GM23338 (cell line): ENCODE measurements around the gene CSGALNACT2. TPM values are rescaled to one million over a fixed set of nuclear protein-coding genes. Genes with fewer than 3 reads are reported as not detected.

Source experiments
- ATAC-seq: fragments of 200-7000 bp; cut with Tn5 transposase; 3 replicates; pipeline ENCODE4 v1.9.1; 2020
- DNase-seq: peaks from one replicate; pipeline ENCODE4 v3.0.0-alpha.2; 2015; ENCODE audit warnings: low spot score
- H2AFZ ChIP-seq: fragments of 200-600 bp; sonication (generic); 2 replicates; pipeline ENCODE4 v1.8.0; 2016; ENCODE audit warnings: antibody characterized with exemption, mild to moderate bottlenecking, moderate library complexity
- H3F3A ChIP-seq: fragments of 200-600 bp; sonication (generic); replicated peaks from 2 replicates; pipeline ENCODE4 v1.8.0; 2017; ENCODE audit warnings: antibody characterized with exemption, mixed run types, low read depth
- H3K27ac ChIP-seq: fragments of 200-600 bp; sonication (generic); 2 replicates; pipeline ENCODE4 v1.6.1; 2016; ENCODE audit warnings: low read depth
- H3K27me3 ChIP-seq: fragments of 200-600 bp; sonication (generic); 2 replicates; pipeline ENCODE4 v1.8.0; 2016; ENCODE audit warnings: mild to moderate bottlenecking, mixed run types, moderate library complexity; ENCODE audit not compliant: insufficient read depth
- H3K36me3 ChIP-seq: fragments of 200-600 bp; sonication (generic); 2 replicates; pipeline ENCODE4 v1.8.0; 2016; ENCODE audit warnings: mild to moderate bottlenecking; ENCODE audit not compliant: insufficient read depth
- H3K4me1 ChIP-seq: fragments of 200-600 bp; sonication (generic); 2 replicates; pipeline ENCODE4 v1.8.0; 2016; ENCODE audit warnings: mild to moderate bottlenecking, moderate library complexity; ENCODE audit not compliant: insufficient read depth
- H3K4me2 ChIP-seq: fragments of 200-600 bp; sonication (generic); 2 replicates; pipeline ENCODE4 v1.7.1; 2017; ENCODE audit warnings: mixed run types
- H3K4me3 ChIP-seq: fragments of 200-600 bp; sonication (generic); 2 replicates; pipeline ENCODE4 v1.6.1; 2016; ENCODE audit warnings: mixed run types
- H3K79me2 ChIP-seq: fragments of 200-600 bp; sonication (generic); replicated peaks from 2 replicates; pipeline ENCODE4 v1.8.0; 2017; ENCODE audit warnings: mild to moderate bottlenecking; ENCODE audit not compliant: insufficient read depth
- H3K9me2 ChIP-seq: fragments of 200-600 bp; sonication (generic); 2 replicates; pipeline ENCODE4 v1.8.0; 2017; ENCODE audit not compliant: insufficient read depth
- H4K20me1 ChIP-seq: fragments of 200-600 bp; sonication (generic); replicated peaks from 2 replicates; pipeline ENCODE4 v1.8.0; 2017; ENCODE audit warnings: mild to moderate bottlenecking; ENCODE audit not compliant: insufficient read depth
- H3K27ac Mint-ChIP-seq: 2 replicates; pipeline ENCODE4 v1.8.0; 2020; ENCODE audit warnings: inconsistent platforms, mild to moderate bottlenecking, moderate library complexity, mixed read lengths
- H3K27me3 Mint-ChIP-seq: 3 replicates; pipeline ENCODE4 v1.8.0; 2022; ENCODE audit warnings: low read depth, mild to moderate bottlenecking, moderate library complexity, mixed read lengths, inconsistent platforms; ENCODE audit not compliant: insufficient read depth, poor library complexity
- H3K36me3 Mint-ChIP-seq: 3 replicates; pipeline ENCODE4 v1.8.0; 2021; ENCODE audit warnings: low read depth, mild to moderate bottlenecking, inconsistent platforms, moderate library complexity, mixed read lengths
- H3K4me1 Mint-ChIP-seq: 3 replicates; pipeline ENCODE4 v1.8.0; 2020; ENCODE audit warnings: mild to moderate bottlenecking, inconsistent platforms, mixed read lengths
- H3K4me3 Mint-ChIP-seq: 3 replicates; pipeline ENCODE4 v1.8.0; 2021; ENCODE audit warnings: moderate library complexity, mild to moderate bottlenecking, inconsistent platforms, mixed read lengths
- H3K9me3 Mint-ChIP-seq: 3 replicates; pipeline ENCODE4 v1.8.0; 2020; ENCODE audit warnings: moderate library complexity, mild to moderate bottlenecking, inconsistent platforms, mixed read lengths
- CREB1 ChIP-seq: fragments of 250-450 bp; sonication (Bioruptor Pico); IDR thresholded peaks from 2 replicates; pipeline ENCODE4 v1.5.0; 2020; ENCODE audit warnings: low read depth, mild to moderate bottlenecking, moderate library complexity
- CTCF ChIP-seq, 2 experiments: fragments of 200-600 bp in 1 of 2; sonication (generic) in 1 of 2; conservative IDR thresholded peaks; 2 replicates each; pipeline versions ENCODE4 v1.5.1 to v1.6.1; 2016 to 2017; ENCODE audit warnings: antibody characterized with exemption in 2 of 2, low read depth in 2 of 2, mild to moderate bottlenecking in 2 of 2, moderate library complexity in 1 of 2
- ETS1 ChIP-seq: IDR thresholded peaks from 2 replicates; pipeline ENCODE4 v1.6.1; 2016; ENCODE audit warnings: antibody characterized with exemption
- EZH2 ChIP-seq: fragments of 200-600 bp; sonication (generic); IDR thresholded peaks from one replicate; pipeline ENCODE4 v1.8.0; 2017; ENCODE audit warnings: antibody characterized with exemption, mild to moderate bottlenecking, low read depth; ENCODE audit not compliant: unreplicated experiment
- EZH2phosphoT487 ChIP-seq: fragments of 200-600 bp; sonication (generic); IDR thresholded peaks from one replicate; pipeline ENCODE4 v1.8.1; 2018; ENCODE audit warnings: antibody characterized with exemption; ENCODE audit not compliant: unreplicated experiment
- JUNB ChIP-seq: IDR thresholded peaks from one replicate; pipeline ENCODE4 v1.6.1; 2016; ENCODE audit warnings: antibody characterized with exemption; ENCODE audit not compliant: unreplicated experiment
- NANOG ChIP-seq: IDR thresholded peaks from 2 replicates; pipeline ENCODE4 v1.6.1; 2016; ENCODE audit warnings: antibody characterized with exemption, borderline replicate concordance
- REST ChIP-seq: IDR thresholded peaks from one replicate; pipeline ENCODE4 v1.6.1; 2018; ENCODE audit warnings: antibody characterized with exemption; ENCODE audit not compliant: unreplicated experiment
- ZNF114 ChIP-seq: fragments of 250-450 bp; sonication (Bioruptor Pico); IDR thresholded peaks from 2 replicates; pipeline ENCODE4 v1.5.0; 2020; ENCODE audit warnings: mild to moderate bottlenecking, moderate library complexity
- ZNF462 ChIP-seq: fragments of 250-450 bp; sonication (Bioruptor Pico); IDR thresholded peaks from 2 replicates; pipeline ENCODE4 v1.5.0; 2020; ENCODE audit warnings: mild to moderate bottlenecking, moderate library complexity
- polyA plus RNA-seq: library from polyadenylated mRNA; unstranded; fragments of >200 nt; fragmentation: Nextera tagmentation; extraction: Ambion mirVana; gene quantifications from 2 replicates; pipeline ENCODE4 v1.2.1, GENCODE V29; 2016
- total RNA-seq: library from RNA; depleted of rRNA; stranded (reverse); fragments of >200 nt; shearing (Covaris generic); gene quantifications from 2 replicates; pipeline ENCODE4 v1.2.3, GENCODE V29; 2014

Gene CSGALNACT2
- total and polyA plus RNA-seq, 2 experiments from 2014 or later: 3.0 to 4.6 TPM

GRCh38 chr10:43141421-43141820 lies 3.2 kb downstream of the CSGALNACT2 start:
- Histone ChIP-seq H3K4me2 (no peak overlapping the region), H2AFZ (no peak overlapping the region), H3K9me2 (no peaks in the 10 kb centered on the region), H3K27me3 (peaks cover 32% of the 10 kb centered on the region), H3K79me2 (peaks cover 29% of the 10 kb centered on the region), H4K20me1 (peaks cover 18% of the 10 kb centered on the region), H3K36me3 (no peaks in the 10 kb centered on the region), H3K27ac (no peak overlapping the region), H3K4me3 (no peak overlapping the region), H3F3A (0 out of 2 replicates have a peak, but pooled peaks cover 4% of the 10 kb centered on the region), H3K4me1 (peaks cover 13% of the 10 kb centered on the region)
- no peaks in the 10 kb centered on the region; the same call in 2 of the 3 replicates for H3K9me3 Mint-ChIP-seq
- H3K27me3 Mint-ChIP-seq: peaks cover 14% of the 10 kb centered on the region
- no peak overlapping the region for H3K4me3 Mint-ChIP-seq
- H3K27ac Mint-ChIP-seq: no peak overlapping the region
- no peak for ATAC-seq
- no peaks in the 10 kb centered on the region for H3K36me3 Mint-ChIP-seq
- H3K4me1 Mint-ChIP-seq: peaks cover 23% of the 10 kb centered on the region
- TF ChIP-seq ZNF462: no peak
- no peak for DNase-seq

- peaks cover 8% of the 10 kb centered on the region; the same call in 1 of the 2 replicates for H4K20me1 ChIP-seq
- Mint-ChIP-seq H3K36me3 (no peaks in the 10 kb centered on the region), H3K4me1 (peaks cover 14% of the 10 kb centered on the region), H3K9me3 (no peaks in the 10 kb centered on the region), H3K4me3 (no peak overlapping the region), H3K27ac (no peak overlapping the region), H3K27me3 (peaks cover 4% of the 10 kb centered on the region)
- peaks cover 10% of the 10 kb centered on the region for H3K4me1 ChIP-seq
- H3K4me3 ChIP-seq: no peak overlapping the region
- H3F3A ChIP-seq: no peaks in the 10 kb centered on the region
- H3K79me2 ChIP-seq: peaks cover 41% of the 10 kb centered on the region
- H3K27ac ChIP-seq: no peak overlapping the region
- no peaks in the 10 kb centered on the region for H3K9me2 ChIP-seq
- DNase-seq (no peak), ATAC-seq (no peak)
- H3K36me3 ChIP-seq: no peaks in the 10 kb centered on the region
- no peak overlapping the region for H2AFZ ChIP-seq
- H3K27me3 ChIP-seq: peaks cover 3% of the 10 kb centered on the region
- no peak overlapping the region for H3K4me2 ChIP-seq
- TF ChIP-seq JUNB (no peak), ZNF114 (no peak), EZH2phosphoT487 (no peak), ETS1 (no peak), CTCF (conservative IDR thresholded peaks at IDR 0.05; ENCODE audit: low read depth in 2 of 2) (no peak), REST (no peak), CREB1 (no peak), NANOG (no peak), EZH2 (no peak)
Observed at GRCh38 chr10:43145311-43145710, 7.1 kb downstream of the CSGALNACT2 start.
